VCaP (cell line): ENCODE results near the gene RABGAP1L.

Source experiments
- H3K27ac ChIP-seq: fragments of 450-650 bp; 2 replicates; pipeline ENCODE4 v1.5.1; 2017
- TF ChIP-seq, protein P1 (sequence below): fragments of 450-650 bp; conservative IDR thresholded peaks from 2 replicates; pipeline ENCODE4 v1.5.1; 2017; ENCODE audit warnings: mild to moderate bottlenecking, moderate library complexity

The RABGAP1L gene

GRCh38 chr1:174744886-174745285 lies 585.6 kb downstream of the RABGAP1L start:
- TF ChIP-seq, protein P1, sequence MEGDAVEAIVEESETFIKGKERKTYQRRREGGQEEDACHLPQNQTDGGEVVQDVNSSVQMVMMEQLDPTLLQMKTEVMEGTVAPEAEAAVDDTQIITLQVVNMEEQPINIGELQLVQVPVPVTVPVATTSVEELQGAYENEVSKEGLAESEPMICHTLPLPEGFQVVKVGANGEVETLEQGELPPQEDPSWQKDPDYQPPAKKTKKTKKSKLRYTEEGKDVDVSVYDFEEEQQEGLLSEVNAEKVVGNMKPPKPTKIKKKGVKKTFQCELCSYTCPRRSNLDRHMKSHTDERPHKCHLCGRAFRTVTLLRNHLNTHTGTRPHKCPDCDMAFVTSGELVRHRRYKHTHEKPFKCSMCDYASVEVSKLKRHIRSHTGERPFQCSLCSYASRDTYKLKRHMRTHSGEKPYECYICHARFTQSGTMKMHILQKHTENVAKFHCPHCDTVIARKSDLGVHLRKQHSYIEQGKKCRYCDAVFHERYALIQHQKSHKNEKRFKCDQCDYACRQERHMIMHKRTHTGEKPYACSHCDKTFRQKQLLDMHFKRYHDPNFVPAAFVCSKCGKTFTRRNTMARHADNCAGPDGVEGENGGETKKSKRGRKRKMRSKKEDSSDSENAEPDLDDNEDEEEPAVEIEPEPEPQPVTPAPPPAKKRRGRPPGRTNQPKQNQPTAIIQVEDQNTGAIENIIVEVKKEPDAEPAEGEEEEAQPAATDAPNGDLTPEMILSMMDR: no peak
- no peak overlapping the region for H3K27ac ChIP-seq

DNA sequence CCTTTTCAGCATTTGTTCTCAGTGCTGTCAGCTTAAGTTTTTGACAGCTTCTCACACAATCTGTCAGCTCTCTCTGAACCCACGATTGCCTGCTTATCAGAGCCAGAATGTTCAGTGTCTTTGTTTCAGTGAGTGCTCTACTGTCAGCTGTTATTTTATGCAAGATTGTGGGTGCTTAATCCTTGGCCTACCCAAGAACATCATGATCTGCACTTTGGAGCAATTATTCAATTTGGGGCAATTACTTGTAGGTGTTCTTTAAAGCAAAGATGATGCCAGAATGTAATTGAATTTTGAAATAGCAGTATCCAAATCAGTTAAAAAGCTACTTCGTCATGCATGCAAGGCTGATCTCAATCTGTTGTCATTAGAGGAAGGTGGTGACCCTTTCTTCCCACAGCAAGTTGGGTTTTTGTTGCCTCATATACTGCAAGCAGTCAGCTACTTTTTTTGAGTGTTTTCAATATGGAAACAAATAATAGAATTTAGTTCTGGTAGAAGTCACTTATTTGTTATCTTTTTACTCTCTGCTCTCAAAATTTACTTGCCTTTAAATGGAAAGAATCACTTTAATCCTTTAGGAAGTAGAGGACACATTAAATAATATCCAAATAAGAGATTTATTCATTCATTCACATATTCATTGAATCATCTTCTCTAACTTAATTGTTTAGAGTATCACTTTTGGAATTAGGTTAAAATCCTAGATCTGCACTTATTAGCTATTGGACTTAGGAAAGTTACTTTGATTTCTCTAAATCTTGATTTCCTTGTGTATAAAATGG lies 586.9 kb downstream of the RABGAP1L start:
- H3K27ac ChIP-seq: no peak overlapping the region
- TF ChIP-seq, protein P1: no peak

GRCh38 chr1:174747613-174748012 lies 588.3 kb downstream of the RABGAP1L start:
- TF ChIP-seq, protein P1: peak; percentile 18
- no peak overlapping the region for H3K27ac ChIP-seq

- H3K27ac ChIP-seq: no peak overlapping the region
- TF ChIP-seq, protein P1: no peak
These were observed 589.3 kb downstream of the RABGAP1L start for GRCh38 chr1:174748586-174748985.

- no peak overlapping the region for H3K27ac ChIP-seq
- TF ChIP-seq, protein P1: no peak
These were observed 593.8 kb downstream of the RABGAP1L start for GRCh38 chr1:174753131-174753530.

- H3K27ac ChIP-seq: no peak overlapping the region
- TF ChIP-seq, protein P1: no peak
These were observed 602.0 kb downstream of the RABGAP1L start for GRCh38 chr1:174761335-174761734.

DNA sequence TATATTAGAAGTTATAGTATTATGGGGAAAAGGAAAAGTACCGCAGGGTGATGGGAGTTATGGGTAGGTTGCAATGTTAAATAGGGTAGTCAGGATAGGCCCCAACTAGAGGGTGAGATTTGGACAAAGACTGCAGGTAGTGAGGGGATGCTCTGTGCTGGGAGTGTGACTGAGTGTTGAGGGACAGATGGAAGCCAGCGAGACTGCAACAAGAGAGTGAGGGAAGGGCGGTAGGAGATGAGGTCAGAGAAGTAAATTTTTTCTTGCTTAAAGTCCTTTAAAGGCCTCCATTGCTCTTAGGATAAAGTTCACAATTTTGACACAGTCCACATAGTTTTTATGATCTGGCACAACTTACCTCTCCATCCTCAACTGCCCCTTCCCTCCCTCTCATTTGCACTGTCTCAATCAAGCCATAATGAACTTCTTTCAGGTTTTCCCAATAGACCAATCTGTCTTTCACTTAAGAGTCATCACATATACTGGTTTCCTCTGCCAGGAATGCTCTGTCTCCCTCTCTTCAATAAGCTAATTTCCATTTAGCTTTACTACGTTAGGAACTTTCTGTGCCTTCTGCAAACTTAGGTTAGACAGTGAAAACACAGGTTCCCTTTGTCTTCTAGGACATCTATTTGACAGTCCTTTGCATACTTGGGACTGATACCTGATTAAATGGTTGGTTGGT lies 602.7 kb downstream of the RABGAP1L start:
- no peak overlapping the region for H3K27ac ChIP-seq
- TF ChIP-seq, protein P1: no peak
